LNCAP (cell line): ENCODE results near the gene SCO2.
A peak's percentile ranks its signal among the peaks of the same experiment; 100 is the strongest.

Experiments
- TF ChIP-seq, protein P1 (sequence below): fragments of 450-650 bp; IDR thresholded peaks from 2 replicates; pipeline ENCODE4 v1.5.1; 2017; ENCODE audit warnings: mild to moderate bottlenecking

SCO2 gene

DNA sequence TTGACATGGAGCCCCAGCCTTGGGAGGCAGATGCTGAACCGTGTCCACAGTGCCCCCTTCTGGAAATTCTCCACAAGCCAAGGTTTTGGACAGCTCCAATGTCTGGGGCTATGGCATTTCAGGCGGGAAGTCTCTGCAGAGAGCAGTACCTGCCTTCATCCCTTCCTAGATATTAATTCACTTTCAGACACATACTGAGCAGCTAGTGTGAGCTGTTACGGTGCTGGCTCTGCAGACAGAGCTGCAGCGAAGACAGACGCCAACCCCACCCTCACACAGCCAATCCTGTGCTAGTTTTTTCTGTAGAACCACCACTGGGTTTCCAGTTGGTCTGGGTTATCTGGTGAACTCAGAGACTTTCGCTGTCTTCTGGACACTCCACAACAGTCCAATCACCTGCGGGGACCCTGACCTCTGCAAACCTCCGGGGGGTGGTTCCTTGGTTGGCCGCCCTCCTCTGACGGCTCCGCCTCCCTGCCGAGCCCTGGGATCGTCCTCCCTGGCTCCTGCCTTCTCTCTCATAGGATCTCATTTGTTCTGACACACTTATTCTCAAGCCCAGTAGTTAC is 27.0 kb downstream of the SCO2 start:
- TF ChIP-seq, protein P1, sequence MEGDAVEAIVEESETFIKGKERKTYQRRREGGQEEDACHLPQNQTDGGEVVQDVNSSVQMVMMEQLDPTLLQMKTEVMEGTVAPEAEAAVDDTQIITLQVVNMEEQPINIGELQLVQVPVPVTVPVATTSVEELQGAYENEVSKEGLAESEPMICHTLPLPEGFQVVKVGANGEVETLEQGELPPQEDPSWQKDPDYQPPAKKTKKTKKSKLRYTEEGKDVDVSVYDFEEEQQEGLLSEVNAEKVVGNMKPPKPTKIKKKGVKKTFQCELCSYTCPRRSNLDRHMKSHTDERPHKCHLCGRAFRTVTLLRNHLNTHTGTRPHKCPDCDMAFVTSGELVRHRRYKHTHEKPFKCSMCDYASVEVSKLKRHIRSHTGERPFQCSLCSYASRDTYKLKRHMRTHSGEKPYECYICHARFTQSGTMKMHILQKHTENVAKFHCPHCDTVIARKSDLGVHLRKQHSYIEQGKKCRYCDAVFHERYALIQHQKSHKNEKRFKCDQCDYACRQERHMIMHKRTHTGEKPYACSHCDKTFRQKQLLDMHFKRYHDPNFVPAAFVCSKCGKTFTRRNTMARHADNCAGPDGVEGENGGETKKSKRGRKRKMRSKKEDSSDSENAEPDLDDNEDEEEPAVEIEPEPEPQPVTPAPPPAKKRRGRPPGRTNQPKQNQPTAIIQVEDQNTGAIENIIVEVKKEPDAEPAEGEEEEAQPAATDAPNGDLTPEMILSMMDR = peak; percentile 76

DNA sequence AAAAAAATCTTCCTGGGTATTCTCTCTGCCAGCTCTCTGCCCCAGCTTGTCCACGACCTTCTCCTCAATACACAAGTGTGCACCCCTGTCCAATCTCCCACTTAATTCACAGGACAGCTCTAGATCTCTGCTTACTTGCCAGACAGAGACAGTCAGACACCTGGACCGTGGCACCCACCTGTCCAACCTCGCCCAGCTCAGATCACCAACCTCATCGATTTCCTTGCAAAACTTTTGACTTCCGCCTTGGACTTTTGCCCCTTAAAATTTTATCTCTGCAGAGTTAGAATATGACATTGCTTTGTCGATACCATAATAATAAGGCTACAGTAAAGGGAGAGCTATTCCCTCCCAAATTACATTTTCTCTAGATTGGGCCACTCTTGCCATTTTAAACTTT is 28.3 kb downstream of the SCO2 start:
- TF ChIP-seq, protein P1 = no peak

DNA sequence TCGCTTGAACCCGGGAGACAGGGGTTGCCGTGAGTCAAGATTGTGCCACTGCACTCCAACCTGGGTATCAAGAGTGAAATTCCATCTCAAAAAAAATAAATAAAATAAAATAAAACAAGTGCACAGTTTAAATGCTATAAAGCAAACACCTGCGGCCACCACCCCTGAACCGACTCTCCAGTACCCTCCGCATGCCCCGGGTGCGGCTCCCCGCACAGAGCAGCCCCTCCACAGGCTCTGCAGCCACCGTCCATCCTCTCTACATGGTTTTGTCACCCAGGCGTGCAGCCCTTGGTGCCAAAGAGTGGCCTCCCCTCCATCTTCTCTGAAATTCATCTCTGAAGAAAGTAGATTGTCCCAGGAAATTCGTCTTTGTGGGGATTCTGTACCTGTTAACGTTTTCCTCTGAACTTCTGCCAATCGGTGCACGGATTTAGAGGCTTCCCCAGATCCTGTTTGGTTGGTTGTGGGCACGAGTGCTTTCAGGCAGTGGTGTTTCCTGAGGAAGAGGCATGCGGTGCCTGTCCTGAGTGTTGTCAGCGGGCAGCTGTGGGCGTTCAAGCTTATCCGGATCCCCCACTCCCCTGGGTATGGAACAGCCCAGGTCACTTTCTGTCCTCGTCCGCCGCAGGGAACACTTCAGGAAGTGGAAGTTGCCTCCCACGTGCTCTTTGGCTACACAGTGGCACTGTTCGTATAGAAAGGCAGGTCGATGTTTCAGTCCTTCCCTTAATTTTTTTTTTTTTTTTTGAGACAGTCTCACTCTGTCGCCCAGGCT is 34.7 kb downstream of the SCO2 start:
- TF ChIP-seq, protein P1 = no peak

DNA sequence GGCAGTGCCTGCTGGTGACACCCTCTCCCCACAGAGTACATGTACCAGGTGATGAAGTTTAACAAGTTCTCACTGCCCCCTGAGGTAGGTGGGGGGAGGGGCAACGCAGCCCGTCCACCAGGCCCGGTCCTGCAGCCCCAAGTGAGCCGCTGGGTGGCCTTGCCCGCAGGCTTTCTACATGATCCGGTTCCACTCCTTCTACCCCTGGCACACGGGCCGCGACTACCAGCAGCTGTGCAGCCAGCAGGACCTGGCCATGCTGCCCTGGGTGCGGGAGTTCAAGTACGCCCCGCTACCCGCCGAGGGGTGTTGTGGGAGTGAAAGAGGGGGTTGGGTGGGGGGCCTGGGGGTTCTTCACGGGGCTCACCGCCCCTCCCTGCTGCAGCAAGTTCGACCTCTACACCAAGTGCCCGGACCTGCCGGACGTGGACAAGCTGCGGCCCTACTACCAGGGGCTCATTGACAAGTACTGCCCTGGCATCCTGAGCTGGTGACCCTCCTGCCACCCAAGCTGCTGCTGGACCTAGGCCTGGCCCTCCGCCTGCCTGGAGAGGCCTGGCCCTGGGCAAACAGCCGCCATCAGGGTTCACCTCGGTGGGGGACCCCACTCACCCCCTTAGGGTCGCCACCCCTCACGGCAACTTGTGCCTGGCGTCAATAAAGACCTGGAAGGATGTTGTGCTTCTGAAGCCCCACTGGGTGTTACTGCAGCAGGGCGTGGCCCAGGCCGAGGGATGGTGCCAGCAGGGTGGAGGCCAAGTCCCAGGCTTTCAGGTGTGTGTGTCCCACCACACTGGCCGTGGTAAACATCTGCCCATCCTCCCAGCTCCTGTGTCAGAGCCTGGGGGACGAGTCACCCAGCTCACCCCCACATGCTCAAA is 35.8 kb downstream of the SCO2 start:
- TF ChIP-seq, protein P1 = no peak

DNA sequence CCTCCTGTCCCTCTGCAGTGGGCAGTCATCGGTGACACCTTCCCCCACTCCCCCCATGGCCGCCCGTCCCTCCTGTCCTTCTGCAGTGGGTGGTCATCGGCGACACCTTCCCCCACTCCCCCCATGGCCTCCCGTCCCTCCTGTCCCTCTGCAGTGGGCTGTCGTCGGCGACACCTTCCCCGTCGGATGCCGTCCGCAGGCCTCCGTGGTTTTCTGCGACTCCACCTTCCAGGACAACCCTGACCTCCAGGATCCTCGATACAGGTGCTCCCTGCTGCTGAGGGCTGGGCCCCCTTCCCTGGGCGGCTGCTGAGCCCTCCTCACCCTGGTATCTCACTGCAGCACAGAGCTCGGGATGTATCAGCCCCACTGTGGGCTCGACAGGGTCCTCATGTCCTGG is 36.5 kb downstream of the SCO2 start:
- TF ChIP-seq, protein P1 = no peak

DNA sequence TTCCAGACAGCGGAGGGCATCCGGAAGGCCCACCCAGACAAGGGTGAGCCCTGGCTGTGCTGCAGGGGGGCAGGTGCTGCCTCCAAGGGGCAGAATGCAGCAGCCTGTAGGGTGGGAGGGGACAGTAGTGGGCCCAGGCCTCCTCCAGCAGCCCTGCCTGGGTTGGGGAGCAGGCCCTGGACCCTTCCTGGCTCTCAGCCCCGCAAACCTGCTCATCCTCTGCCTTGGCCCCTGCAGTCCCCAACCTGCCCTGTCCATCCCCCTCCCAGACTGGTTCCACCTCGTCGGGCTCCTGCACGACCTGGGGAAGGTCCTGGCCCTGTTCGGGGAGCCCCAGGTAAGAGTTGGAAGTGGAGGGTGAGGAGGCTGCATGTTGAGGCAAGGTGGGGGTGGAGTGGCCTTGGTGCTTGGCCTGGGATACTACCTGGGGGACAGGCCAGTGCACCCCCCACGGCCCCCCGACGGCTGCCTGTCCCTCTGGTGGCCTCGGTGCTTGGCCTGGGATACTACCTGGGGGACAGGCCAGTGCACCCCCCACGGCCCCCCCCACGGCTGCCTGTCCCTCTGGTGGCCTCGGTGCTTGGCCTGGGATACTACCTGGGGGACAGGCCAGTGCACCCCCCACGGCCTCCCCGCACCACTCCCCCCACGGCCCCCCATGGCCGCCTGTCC is 37.3 kb downstream of the SCO2 start:
- TF ChIP-seq, protein P1 = no peak

DNA sequence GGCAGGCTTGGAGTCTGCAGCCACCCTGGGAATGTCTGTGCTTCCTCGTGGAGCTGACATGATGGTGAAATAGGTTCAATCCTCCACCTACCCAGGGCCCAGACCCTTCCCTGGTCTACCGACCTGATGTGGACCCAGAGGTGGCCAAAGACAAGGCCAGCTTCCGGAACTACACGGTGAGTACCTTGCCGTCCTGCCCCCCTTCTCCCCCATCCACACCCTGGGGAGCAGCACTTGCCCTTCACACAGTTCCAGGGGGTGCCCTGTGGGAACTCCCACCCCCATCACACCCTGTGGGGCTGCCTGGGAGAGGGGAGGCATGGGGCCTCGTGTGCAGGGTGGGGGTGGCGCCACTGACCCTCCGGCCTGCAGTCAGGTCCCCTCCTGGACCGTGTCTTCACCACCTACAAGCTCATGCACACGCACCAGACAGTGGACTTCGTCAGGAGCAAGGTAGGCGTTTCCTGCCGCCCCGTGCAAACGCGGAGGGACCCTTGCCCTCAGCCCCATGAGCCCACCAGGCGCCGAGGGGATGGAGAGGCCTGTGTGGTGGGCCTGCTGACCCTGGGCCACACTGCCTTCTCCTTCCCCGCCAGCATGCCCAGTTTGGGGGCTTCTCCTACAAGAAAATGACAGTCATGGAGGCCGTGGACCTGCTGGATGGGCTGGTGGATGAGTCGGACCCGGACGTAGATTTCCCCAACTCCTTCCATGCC is 38.0 kb downstream of the SCO2 start:
- TF ChIP-seq, protein P1 = no peak
